ENCODE results near the gene MX1.

The MX1 gene

GRCh38 chr21:41470054-41470453, 44.0 kb downstream of the MX1 start:
- Histone ChIP-seq H3K27me3 (ENCODE audit: low read depth, low read length) (no peaks in the 10 kb centered on the region), H3K36me3 (ENCODE audit: control insufficient read depth in 1 of 2, insufficient read depth in 2 of 2, low read length in 2 of 2) (peaks cover 0 to 6% of the 10 kb centered on the region in 2 donors), H3K4me1 (ENCODE audit: control insufficient read depth in 1 of 2, insufficient read depth in 2 of 2, low read length in 2 of 2) (peaks cover 0 to 4% of the 10 kb centered on the region in 2 donors), H3K9me3 (ENCODE audit: control insufficient read depth in 1 of 2, low read length in 2 of 2) (no peaks in the 10 kb centered on the region), H3K27ac (ENCODE audit: low read length) (no peak overlapping the region), H3K4me3 (ENCODE audit: low read depth in 1 of 2, low read length in 2 of 2) (no peak overlapping the region)

- peaks cover 0 to 6% of the 10 kb centered on the region in 2 donors for H3K36me3 ChIP-seq (ENCODE audit: control insufficient read depth in 1 of 2, insufficient read depth in 2 of 2, low read length in 2 of 2)
- no peak overlapping the region for H3K4me3 ChIP-seq (ENCODE audit: low read depth in 1 of 2, low read length in 2 of 2)
- H3K4me1 ChIP-seq (ENCODE audit: control insufficient read depth in 1 of 2, insufficient read depth in 2 of 2, low read length in 2 of 2): no peaks in the 10 kb centered on the region
- no peak overlapping the region for H3K27ac ChIP-seq (ENCODE audit: low read length)
- no peaks in the 10 kb centered on the region for H3K27me3 ChIP-seq (ENCODE audit: low read depth, low read length)
- no peaks in the 10 kb centered on the region for H3K9me3 ChIP-seq (ENCODE audit: control insufficient read depth in 1 of 2, low read length in 2 of 2)
Measured at GRCh38 chr21:41472753-41473548, 46.9 kb downstream of the MX1 start.

GRCh38 chr21:41475714-41476420, 49.8 kb downstream of the MX1 start:
- Histone ChIP-seq H3K27ac (ENCODE audit: low read length) (no peak overlapping the region), H3K4me3 (ENCODE audit: low read depth in 1 of 2, low read length in 2 of 2) (no peak overlapping the region), H3K9me3 (ENCODE audit: control insufficient read depth in 1 of 2, low read length in 2 of 2) (no peaks in the 10 kb centered on the region), H3K27me3 (ENCODE audit: low read depth, low read length) (no peaks in the 10 kb centered on the region), H3K4me1 (ENCODE audit: control insufficient read depth in 1 of 2, insufficient read depth in 2 of 2, low read length in 2 of 2) (no peaks in the 10 kb centered on the region), H3K36me3 (ENCODE audit: control insufficient read depth in 1 of 2, insufficient read depth in 2 of 2, low read length in 2 of 2) (no peaks in the 10 kb centered on the region)

DNA sequence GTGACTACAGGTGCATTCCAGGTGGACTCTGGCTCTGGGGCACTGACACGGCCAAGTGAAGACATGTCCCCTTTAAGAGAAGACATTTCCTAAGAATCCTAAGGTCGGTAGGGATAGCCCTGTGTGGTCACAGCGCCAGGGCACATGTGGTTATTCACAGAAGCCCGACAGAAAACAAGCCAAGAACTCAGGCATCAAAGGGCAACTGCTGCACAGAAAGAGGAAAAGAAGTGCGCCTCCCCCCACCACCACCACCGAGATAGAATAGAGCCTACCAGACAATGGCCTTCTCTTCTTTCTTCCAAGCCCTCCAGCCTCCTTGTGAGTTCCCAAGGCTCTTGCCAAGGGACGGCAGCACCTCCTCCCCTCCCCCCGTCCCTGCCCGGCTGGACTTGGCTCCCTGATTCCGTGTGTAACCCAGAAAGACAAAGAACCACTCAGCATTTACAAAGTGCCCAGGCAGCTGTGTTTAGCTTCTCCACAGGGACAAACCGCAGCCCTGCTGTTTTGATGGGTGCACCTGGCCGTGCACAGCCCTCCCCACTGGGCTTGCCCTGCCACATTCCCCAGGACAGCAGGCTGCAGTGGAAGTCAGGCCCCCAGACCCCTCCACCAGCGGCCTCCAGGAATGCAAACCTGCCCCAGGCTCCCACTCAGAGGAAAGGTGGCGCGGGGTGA, 51.7 kb downstream of the MX1 start:
- Histone ChIP-seq H3K27ac (ENCODE audit: low read length) (no peak overlapping the region), H3K9me3 (ENCODE audit: control insufficient read depth in 1 of 2, low read length in 2 of 2) (no peaks in the 10 kb centered on the region), H3K4me3 (ENCODE audit: low read depth in 1 of 2, low read length in 2 of 2) (no peak overlapping the region), H3K27me3 (ENCODE audit: low read depth, low read length) (no peaks in the 10 kb centered on the region), H3K4me1 (ENCODE audit: control insufficient read depth in 1 of 2, insufficient read depth in 2 of 2, low read length in 2 of 2) (no peaks in the 10 kb centered on the region), H3K36me3 (ENCODE audit: control insufficient read depth in 1 of 2, insufficient read depth in 2 of 2, low read length in 2 of 2) (no peaks in the 10 kb centered on the region)

DNA sequence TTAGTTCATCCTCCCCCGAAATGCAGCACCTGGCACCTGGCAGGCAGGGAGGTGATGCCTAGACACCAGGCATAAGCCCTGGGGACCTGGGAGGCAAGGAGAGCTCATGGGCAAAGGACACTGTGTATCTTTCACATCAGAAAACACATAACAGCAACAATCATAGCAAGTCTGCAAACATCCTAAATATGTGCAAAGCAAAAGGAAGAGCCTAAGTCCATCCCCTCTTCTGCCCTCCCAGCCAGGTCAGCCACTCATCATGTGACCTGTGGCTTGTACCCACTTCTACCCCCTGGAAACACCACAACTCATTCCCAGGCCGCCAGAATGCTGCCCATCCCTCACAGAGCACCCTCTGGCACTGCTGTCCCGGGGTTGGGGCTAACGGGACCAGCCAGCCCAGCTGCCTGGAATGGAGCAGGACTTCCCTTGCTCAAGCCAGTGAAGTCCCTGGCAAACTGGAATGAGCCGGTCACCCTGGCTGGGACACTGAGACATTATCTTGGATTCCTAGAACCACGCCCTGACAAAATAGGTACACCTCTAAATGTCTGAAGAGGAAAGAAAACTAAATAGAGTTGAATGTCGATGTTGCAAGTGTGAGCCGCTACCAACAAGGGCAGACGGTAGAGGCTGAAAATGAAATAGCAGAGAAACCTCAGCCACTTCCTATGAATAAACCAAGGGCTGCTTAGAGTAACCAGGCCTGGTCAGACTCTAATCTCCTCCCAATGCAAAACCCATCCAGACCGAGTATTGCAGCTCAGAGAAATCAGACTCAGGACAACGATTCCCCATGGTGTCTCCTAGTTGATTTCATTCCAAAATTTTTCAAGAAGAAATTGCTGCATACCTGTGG, 52.5 kb downstream of the MX1 start:
- H3K4me1 ChIP-seq (ENCODE audit: control insufficient read depth in 1 of 2, insufficient read depth in 2 of 2, low read length in 2 of 2): no peaks in the 10 kb centered on the region
- H3K36me3 ChIP-seq (ENCODE audit: control insufficient read depth in 1 of 2, insufficient read depth in 2 of 2, low read length in 2 of 2): no peaks in the 10 kb centered on the region
- H3K27ac ChIP-seq (ENCODE audit: low read length): no peak overlapping the region
- no peaks in the 10 kb centered on the region for H3K9me3 ChIP-seq (ENCODE audit: control insufficient read depth in 1 of 2, low read length in 2 of 2)
- H3K27me3 ChIP-seq (ENCODE audit: low read depth, low read length): no peaks in the 10 kb centered on the region
- H3K4me3 ChIP-seq (ENCODE audit: low read depth in 1 of 2, low read length in 2 of 2): no peak overlapping the region

DNA sequence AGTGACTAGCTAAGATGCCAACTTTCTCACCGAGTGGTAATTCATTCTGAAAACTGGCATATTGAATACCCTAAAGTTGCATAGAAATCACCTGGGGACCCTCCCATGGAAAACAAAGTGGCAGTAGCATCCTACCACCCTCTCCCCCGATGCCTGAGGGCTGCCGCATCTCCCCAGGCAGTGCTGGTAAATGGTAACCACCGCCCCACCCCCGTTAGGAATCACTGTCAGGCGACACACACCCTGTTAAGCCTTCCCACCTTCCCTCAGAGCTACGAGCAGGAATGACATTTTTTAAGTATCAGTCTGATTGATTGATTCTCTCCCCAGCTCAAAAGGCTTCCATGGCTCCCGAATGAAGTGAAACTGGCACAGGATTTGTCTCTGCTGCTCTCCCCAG, 53.6 kb downstream of the MX1 start:
- Histone ChIP-seq H3K4me3 (ENCODE audit: low read depth in 1 of 2, low read length in 2 of 2) (no peak overlapping the region), H3K4me1 (ENCODE audit: control insufficient read depth in 1 of 2, insufficient read depth in 2 of 2, low read length in 2 of 2) (no peaks in the 10 kb centered on the region), H3K27ac (ENCODE audit: low read length) (no peak overlapping the region), H3K27me3 (ENCODE audit: low read depth, low read length) (no peaks in the 10 kb centered on the region), H3K36me3 (ENCODE audit: control insufficient read depth in 1 of 2, insufficient read depth in 2 of 2, low read length in 2 of 2) (no peaks in the 10 kb centered on the region), H3K9me3 (ENCODE audit: control insufficient read depth in 1 of 2, low read length in 2 of 2) (no peaks in the 10 kb centered on the region)

- H3K27ac ChIP-seq (ENCODE audit: low read length): no peak overlapping the region
- H3K27me3 ChIP-seq (ENCODE audit: low read depth, low read length): no peaks in the 10 kb centered on the region
- H3K4me1 ChIP-seq (ENCODE audit: control insufficient read depth in 1 of 2, insufficient read depth in 2 of 2, low read length in 2 of 2): no peaks in the 10 kb centered on the region
- no peaks in the 10 kb centered on the region for H3K9me3 ChIP-seq (ENCODE audit: control insufficient read depth in 1 of 2, low read length in 2 of 2)
- no peaks in the 10 kb centered on the region for H3K36me3 ChIP-seq (ENCODE audit: control insufficient read depth in 1 of 2, insufficient read depth in 2 of 2, low read length in 2 of 2)
- no peak overlapping the region for H3K4me3 ChIP-seq (ENCODE audit: low read depth in 1 of 2, low read length in 2 of 2)
Measured at GRCh38 chr21:41480086-41480690, 54.1 kb downstream of the MX1 start.

DNA sequence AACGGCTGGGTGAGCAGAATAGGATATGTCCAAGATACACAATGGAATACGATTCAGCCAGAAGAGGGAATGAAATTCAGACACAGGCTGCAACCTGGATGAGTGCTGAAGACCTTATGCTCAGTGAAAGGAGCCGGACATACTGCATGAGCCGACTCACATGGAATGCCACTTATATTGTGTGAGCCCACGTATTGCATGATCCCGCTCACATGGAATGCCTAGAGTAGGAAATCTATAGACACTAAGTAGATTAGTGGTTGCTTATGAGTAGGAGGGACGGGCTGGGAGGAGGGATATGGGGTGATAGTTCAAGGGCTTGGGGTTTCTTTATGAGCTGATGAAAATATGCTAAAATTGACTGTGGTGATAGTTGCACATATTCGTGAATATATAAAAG, 55.2 kb downstream of the MX1 start:
- H3K27ac ChIP-seq (ENCODE audit: low read length): no peak overlapping the region
- no peaks in the 10 kb centered on the region for H3K27me3 ChIP-seq (ENCODE audit: low read depth, low read length)
- no peaks in the 10 kb centered on the region for H3K36me3 ChIP-seq (ENCODE audit: control insufficient read depth in 1 of 2, insufficient read depth in 2 of 2, low read length in 2 of 2)
- H3K9me3 ChIP-seq (ENCODE audit: control insufficient read depth in 1 of 2, low read length in 2 of 2): no peaks in the 10 kb centered on the region
- H3K4me1 ChIP-seq (ENCODE audit: control insufficient read depth in 1 of 2, insufficient read depth in 2 of 2, low read length in 2 of 2): no peaks in the 10 kb centered on the region
- no peak overlapping the region for H3K4me3 ChIP-seq (ENCODE audit: low read depth in 1 of 2, low read length in 2 of 2)

GRCh38 chr21:41482301-41482700, 56.3 kb downstream of the MX1 start:
- Histone ChIP-seq H3K36me3 (ENCODE audit: control insufficient read depth in 1 of 2, insufficient read depth in 2 of 2, low read length in 2 of 2) (no peaks in the 10 kb centered on the region), H3K4me3 (ENCODE audit: low read depth in 1 of 2, low read length in 2 of 2) (no peak overlapping the region), H3K27me3 (ENCODE audit: low read depth, low read length) (no peaks in the 10 kb centered on the region), H3K27ac (ENCODE audit: low read length) (no peak overlapping the region), H3K4me1 (ENCODE audit: control insufficient read depth in 1 of 2, insufficient read depth in 2 of 2, low read length in 2 of 2) (no peaks in the 10 kb centered on the region), H3K9me3 (ENCODE audit: control insufficient read depth in 1 of 2, low read length in 2 of 2) (no peaks in the 10 kb centered on the region)

GRCh38 chr21:41482980-41483379, 56.9 kb downstream of the MX1 start:
- no peaks in the 10 kb centered on the region for H3K9me3 ChIP-seq (ENCODE audit: control insufficient read depth in 1 of 2, low read length in 2 of 2)
- no peaks in the 10 kb centered on the region for H3K36me3 ChIP-seq (ENCODE audit: control insufficient read depth in 1 of 2, insufficient read depth in 2 of 2, low read length in 2 of 2)
- no peaks in the 10 kb centered on the region for H3K27me3 ChIP-seq (ENCODE audit: low read depth, low read length)
- H3K4me1 ChIP-seq (ENCODE audit: control insufficient read depth in 1 of 2, insufficient read depth in 2 of 2, low read length in 2 of 2): no peaks in the 10 kb centered on the region
- no peak overlapping the region for H3K4me3 ChIP-seq (ENCODE audit: low read depth in 1 of 2, low read length in 2 of 2)
- H3K27ac ChIP-seq (ENCODE audit: low read length): no peak overlapping the region

All from muscle layer of duodenum (tissue), 2 donors.